ENCODE results near the gene NR2F1-AS1.

The NR2F1-AS1 gene

DNA sequence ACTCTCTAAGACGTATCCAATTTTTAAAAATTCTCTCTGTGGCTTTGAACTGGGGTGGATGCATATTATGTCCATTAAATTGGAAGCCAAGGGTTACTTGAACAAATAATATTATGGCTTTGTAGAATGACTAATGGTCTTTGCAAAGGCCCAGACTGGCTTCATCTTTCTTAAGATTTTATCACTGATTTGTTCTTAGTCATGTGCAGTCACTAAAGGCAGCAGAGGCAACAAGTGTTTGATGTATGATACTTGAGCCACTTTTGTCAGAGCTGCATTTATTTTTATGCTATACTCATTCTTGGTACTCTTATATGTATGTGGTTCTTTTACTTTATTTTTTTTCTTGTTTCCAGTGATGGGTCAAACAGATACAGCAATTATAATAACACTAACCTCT is 152.2 kb downstream of the NR2F1-AS1 start:
- Mint-ChIP-seq H3K4me3 (no peak overlapping the region), H3K27me3 (peaks cover 15% of the 10 kb centered on the region), H3K36me3 (ENCODE audit: low read depth) (no peaks in the 10 kb centered on the region), H3K27ac (no peak overlapping the region), H3K4me1 (ENCODE audit: low read depth) (no peaks in the 10 kb centered on the region), H3K9me3 (no peaks in the 10 kb centered on the region)
- no peak for DNase-seq

DNA sequence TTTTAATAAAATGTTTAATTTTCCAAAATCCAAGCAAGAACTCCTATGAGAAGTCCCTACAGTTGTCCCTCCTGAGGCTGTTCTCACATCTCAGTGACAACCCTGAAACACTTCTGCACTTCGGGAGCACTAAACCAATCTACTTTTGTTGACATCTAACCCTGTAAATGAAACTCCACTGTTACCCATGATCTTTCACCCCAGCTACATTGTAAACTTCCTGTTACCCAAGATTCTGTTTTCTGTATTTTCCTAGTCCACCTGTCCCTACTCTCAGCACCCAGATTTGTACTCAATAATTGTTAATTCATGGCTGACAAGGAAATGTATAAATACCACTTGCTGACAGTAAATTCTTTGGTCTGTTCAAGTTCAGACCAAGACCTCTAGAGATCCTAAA is 153.7 kb downstream of the NR2F1-AS1 start:
- Mint-ChIP-seq H3K4me3 (no peak overlapping the region), H3K27ac (no peak overlapping the region), H3K9me3 (no peaks in the 10 kb centered on the region)

DNA sequence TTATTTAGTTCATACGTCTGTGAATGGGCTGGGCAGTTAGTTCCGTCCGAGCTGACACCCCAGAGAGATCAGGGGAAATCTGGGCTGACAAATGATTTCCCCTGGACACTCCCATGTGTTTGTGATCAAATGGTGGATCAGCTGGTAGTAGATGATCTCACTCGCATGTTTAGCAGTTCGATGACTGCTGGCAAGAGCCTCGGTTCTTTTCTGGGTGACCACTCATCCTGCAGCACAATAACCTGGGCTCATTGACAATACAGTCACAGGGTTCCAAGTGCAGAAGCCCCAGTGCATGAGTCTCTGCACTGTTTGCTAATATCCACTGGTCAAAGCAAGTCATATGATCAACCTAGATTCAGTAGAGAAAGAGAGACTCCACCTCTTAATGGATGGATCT is 155.9 kb downstream of the NR2F1-AS1 start:
- DNase-seq, result no peak
- Mint-ChIP-seq H3K27ac (no peak overlapping the region), H3K4me1 (ENCODE audit: low read depth) (no peaks in the 10 kb centered on the region), H3K4me3 (no peak overlapping the region), H3K36me3 (ENCODE audit: low read depth) (no peaks in the 10 kb centered on the region), H3K9me3 (no peaks in the 10 kb centered on the region), H3K27me3 (peaks cover 10% of the 10 kb centered on the region)

More for the DNA sequence above, 153.7 kb downstream of the NR2F1-AS1 start:
- H3K27me3 Mint-ChIP-seq, result peaks cover 12% of the 10 kb centered on the region
- no peaks in the 10 kb centered on the region for H3K4me1 Mint-ChIP-seq (ENCODE audit: low read depth)
- no peaks in the 10 kb centered on the region for H3K36me3 Mint-ChIP-seq (ENCODE audit: low read depth)
- no peak for DNase-seq

DNA sequence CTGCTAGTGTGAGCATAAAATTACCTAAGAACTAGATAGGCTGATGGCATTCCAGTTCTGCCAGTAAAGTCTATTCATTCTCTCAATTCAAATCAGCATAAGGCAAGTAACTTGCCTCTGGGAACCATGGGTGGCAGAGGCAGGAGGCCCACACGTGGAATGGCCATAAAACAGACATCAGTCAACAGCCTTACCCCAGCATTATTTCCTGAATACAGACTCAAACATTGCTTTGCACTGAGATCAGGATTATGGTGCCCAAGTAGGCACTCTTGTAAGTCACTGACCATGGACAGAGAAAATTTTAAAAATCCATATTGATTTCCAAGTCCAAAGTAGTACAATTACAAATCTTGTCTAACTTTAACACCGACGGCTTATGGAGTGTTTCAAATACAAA is 157.7 kb downstream of the NR2F1-AS1 start:
- Mint-ChIP-seq H3K9me3 (no peaks in the 10 kb centered on the region), H3K27me3 (peaks cover 8% of the 10 kb centered on the region), H3K4me1 (ENCODE audit: low read depth) (no peaks in the 10 kb centered on the region), H3K36me3 (ENCODE audit: low read depth) (no peaks in the 10 kb centered on the region), H3K4me3 (no peak overlapping the region), H3K27ac (no peak overlapping the region)
- no peak for DNase-seq

DNA sequence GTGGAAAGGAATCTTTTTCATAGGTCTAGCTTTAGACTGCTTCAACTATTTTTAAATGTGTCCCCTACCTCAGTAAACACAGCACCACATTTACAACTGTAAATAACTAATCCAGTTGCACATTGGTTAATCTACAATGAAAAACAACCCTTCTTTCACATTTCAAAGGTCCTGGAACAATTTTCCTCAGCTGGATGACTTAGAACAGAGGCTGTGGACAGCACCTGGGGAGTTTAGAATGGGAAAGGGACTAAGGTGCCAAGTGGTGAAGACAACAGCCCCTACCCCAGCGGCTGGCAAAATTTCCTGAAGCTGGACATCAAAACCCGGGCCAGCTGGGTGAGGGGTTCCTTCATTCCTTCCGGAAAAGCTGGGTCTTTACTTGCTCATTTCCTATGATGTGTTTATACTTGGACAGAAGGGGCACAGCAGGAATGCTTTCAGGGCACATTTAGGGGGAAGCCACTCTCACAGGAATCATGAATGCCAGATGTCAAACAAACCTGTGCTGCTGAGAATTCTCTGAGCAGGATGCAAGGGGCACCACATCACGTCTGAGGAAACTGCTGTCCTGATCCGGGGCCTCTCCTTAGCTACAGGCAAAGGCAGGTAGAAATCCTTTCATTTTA is 158.3 kb downstream of the NR2F1-AS1 start:
- Mint-ChIP-seq H3K4me3 (no peak overlapping the region), H3K9me3 (no peaks in the 10 kb centered on the region), H3K27ac (no peak overlapping the region), H3K4me1 (ENCODE audit: low read depth) (no peaks in the 10 kb centered on the region), H3K36me3 (ENCODE audit: low read depth) (no peaks in the 10 kb centered on the region), H3K27me3 (peaks cover 8% of the 10 kb centered on the region)
- no peak for DNase-seq

DNA sequence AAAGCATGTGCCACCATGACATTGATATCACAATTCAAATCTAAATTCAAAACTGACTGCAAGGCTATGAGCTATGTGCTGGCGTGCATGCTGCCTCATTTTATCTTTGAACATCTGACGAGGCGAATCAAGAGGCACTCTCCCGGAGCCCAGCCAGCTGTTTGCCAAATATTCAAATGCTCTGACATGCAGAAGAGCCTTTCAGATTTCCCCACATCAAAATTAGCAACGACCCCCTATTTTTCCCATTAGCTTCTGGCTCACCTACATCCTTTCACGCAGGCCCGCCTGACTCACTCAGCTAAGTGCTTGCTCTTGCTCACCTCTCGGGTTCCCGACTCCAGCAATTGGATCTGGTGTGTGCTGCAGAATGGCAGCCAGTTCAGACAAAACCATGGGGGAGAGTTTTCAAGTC is 159.0 kb downstream of the NR2F1-AS1 start:
- H3K36me3 Mint-ChIP-seq (ENCODE audit: low read depth), result no peaks in the 10 kb centered on the region

DNA sequence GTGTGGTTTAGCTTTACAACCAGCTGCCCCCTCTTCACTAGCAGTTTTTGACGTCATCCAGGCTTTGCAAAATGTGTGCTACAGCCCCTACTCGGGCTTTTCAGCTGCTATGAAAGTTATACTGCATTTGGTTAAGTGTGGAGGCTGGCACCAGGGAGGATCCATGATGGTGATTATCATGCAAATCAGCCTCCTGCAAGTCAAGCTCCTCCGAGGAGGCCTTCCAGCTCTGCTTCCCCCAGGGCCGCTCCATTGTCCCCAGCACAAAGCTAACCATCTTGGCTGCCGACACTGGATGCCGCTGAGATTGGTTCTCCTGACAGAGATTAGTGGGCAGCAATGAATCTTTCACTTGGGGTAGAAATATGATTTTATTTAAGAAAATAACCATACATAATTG is 159.6 kb downstream of the NR2F1-AS1 start:
- H3K4me3 Mint-ChIP-seq, result no peak overlapping the region
- no peaks in the 10 kb centered on the region for H3K36me3 Mint-ChIP-seq (ENCODE audit: low read depth)
- no peaks in the 10 kb centered on the region for H3K9me3 Mint-ChIP-seq
- no peak for DNase-seq
- no peak overlapping the region for H3K27ac Mint-ChIP-seq
- H3K27me3 Mint-ChIP-seq, result no peaks in the 10 kb centered on the region
- H3K4me1 Mint-ChIP-seq (ENCODE audit: low read depth), result no peaks in the 10 kb centered on the region

More for the DNA sequence above, 159.0 kb downstream of the NR2F1-AS1 start:
- Mint-ChIP-seq H3K27me3 (peaks cover 3% of the 10 kb centered on the region), H3K4me3 (no peak overlapping the region), H3K27ac (no peak overlapping the region), H3K4me1 (ENCODE audit: low read depth) (no peaks in the 10 kb centered on the region), H3K9me3 (no peaks in the 10 kb centered on the region)
- DNase-seq, result no peak

DNA sequence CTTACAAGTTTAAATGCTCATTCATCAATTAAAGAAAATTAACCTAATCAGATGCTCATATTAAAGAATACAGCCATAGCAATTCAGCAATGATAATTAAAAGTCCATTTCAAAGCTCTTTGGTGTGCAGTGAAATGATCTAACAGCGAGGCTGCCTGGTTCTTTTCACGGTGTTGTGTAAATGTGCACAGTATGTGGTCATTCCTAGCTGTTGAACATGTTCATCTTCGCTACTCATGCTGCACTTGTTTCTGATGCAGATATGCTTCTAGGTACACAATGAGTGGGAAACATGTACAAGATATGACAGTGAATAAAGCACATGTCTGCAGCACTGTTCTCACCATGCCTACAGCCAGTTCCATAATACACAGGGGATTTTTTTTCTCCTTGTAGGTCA is 163.5 kb downstream of the NR2F1-AS1 start:
- no peaks in the 10 kb centered on the region for H3K4me1 Mint-ChIP-seq (ENCODE audit: low read depth)
- no peak overlapping the region for H3K27ac Mint-ChIP-seq
- no peaks in the 10 kb centered on the region for H3K9me3 Mint-ChIP-seq
- H3K27me3 Mint-ChIP-seq, result no peaks in the 10 kb centered on the region
- DNase-seq, result no peak
- no peak overlapping the region for H3K4me3 Mint-ChIP-seq
- H3K36me3 Mint-ChIP-seq (ENCODE audit: low read depth), result no peaks in the 10 kb centered on the region

DNA sequence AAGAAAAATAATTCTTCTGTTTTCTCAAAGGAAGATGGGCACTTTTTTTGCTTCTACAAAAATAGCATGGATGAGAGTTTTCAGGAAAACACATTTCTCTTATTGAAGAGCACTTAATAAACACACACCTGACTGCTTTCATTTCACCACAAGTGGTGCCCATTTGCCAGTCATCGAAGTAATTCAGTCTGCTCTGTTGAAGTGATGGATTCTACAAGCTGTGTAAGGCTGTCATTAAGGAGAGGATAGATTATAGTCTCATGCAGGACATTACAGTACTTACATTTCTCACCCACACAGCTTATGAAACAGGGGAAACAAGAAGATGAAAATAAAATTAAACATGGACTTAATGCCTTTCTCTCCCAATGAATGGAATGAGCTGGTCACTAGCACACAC is 165.2 kb downstream of the NR2F1-AS1 start:
- no peaks in the 10 kb centered on the region for H3K36me3 Mint-ChIP-seq (ENCODE audit: low read depth)
- no peaks in the 10 kb centered on the region for H3K9me3 Mint-ChIP-seq
- H3K27ac Mint-ChIP-seq, result no peak overlapping the region
- no peaks in the 10 kb centered on the region for H3K4me1 Mint-ChIP-seq (ENCODE audit: low read depth)
- no peak for DNase-seq
- H3K27me3 Mint-ChIP-seq, result no peaks in the 10 kb centered on the region
- H3K4me3 Mint-ChIP-seq, result no peak overlapping the region

DNA sequence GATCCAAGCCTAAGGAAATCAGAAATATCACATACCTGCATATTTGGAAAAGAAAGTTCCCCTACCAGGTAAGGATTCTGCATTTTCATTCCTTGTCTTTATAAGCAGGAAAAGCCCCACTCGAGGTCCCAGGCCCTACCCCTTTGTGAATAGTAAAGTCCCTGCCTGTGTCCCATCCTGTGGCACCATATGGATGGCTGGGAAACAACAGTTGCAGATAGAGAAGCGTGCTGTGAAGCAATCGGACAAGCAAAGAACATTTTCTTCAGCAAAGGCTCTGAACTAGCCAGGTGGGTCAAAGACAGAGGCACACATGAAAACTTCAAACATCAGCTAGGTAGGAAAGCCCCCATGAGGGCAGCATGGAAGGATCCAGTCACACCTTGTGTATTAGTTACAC is 169.3 kb downstream of the NR2F1-AS1 start:
- Mint-ChIP-seq H3K4me1 (ENCODE audit: low read depth) (no peaks in the 10 kb centered on the region), H3K27me3 (no peaks in the 10 kb centered on the region), H3K9me3 (no peaks in the 10 kb centered on the region), H3K4me3 (no peak overlapping the region), H3K27ac (no peak overlapping the region), H3K36me3 (ENCODE audit: low read depth) (no peaks in the 10 kb centered on the region)
- DNase-seq, result no peak

DNA sequence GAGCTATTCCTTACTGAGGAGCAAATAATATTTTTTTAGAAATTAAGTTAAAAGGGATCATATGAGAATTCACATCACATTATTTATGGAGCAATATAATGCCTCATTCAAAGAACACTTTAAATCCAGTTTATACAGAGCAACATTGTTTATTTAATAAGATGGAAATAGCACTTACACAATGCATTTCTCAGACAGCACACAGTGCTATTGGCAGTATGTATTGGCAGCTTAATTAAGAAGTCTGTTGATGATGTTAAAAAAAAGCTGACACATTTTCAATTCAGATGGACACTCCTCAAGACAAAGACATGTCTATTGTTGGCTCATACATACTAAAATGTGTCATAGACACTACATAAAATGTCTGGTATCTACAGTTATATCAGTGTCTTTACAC is 171.3 kb downstream of the NR2F1-AS1 start:
- H3K27me3 Mint-ChIP-seq, result no peaks in the 10 kb centered on the region
- H3K4me1 Mint-ChIP-seq (ENCODE audit: low read depth), result no peaks in the 10 kb centered on the region
- H3K36me3 Mint-ChIP-seq (ENCODE audit: low read depth), result no peaks in the 10 kb centered on the region
- DNase-seq, result no peak
- H3K4me3 Mint-ChIP-seq, result no peak overlapping the region
- no peaks in the 10 kb centered on the region for H3K9me3 Mint-ChIP-seq
- no peak overlapping the region for H3K27ac Mint-ChIP-seq

DNA sequence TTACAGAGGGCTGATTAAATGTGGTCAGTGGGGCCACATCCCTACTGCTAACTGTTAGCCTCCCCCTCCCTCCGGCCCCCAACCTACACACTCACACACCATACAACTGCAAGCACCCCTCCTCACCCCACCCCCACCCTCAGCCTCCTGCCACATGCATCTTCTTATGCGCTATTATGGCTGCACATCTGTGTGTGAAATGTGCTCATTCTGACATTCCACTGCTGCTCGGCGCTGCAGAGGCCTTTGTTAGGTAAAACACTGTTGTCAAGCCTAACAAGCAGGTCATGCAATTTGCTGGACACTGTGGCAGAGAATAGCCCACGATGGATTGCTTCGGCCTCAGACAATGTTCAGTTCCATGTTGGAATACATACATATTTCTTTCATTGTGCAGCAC is 173.6 kb downstream of the NR2F1-AS1 start:
- DNase-seq, result no peak
- Mint-ChIP-seq H3K36me3 (ENCODE audit: low read depth) (no peaks in the 10 kb centered on the region), H3K4me1 (ENCODE audit: low read depth) (no peaks in the 10 kb centered on the region), H3K9me3 (no peaks in the 10 kb centered on the region), H3K4me3 (no peak overlapping the region), H3K27me3 (peaks cover 4% of the 10 kb centered on the region), H3K27ac (no peak overlapping the region)

DNA sequence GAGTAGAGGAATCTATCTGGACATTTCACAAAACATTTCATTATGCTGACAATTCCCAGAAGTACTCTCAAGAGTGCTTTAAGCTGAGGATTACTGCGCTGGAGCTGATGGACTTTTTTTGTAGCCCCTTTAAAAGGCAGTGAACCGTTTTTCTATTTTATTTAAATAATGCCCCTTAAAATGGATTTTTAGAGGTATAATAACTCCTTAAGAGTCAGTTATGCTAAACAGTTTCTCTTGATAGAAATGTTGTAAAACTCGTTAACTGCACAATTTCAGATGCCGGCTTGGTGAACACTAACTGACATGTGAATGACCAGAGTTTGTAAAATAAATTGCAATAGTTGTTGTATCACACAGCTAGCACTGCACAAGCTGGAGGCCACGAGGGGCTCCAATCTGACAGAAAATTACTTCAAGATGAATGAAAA is 174.0 kb downstream of the NR2F1-AS1 start:
- Mint-ChIP-seq H3K4me1 (ENCODE audit: low read depth) (no peaks in the 10 kb centered on the region), H3K36me3 (ENCODE audit: low read depth) (no peaks in the 10 kb centered on the region), H3K9me3 (no peaks in the 10 kb centered on the region), H3K4me3 (no peak overlapping the region), H3K27me3 (peaks cover 9% of the 10 kb centered on the region), H3K27ac (no peak overlapping the region)
- no peak for DNase-seq

DNA sequence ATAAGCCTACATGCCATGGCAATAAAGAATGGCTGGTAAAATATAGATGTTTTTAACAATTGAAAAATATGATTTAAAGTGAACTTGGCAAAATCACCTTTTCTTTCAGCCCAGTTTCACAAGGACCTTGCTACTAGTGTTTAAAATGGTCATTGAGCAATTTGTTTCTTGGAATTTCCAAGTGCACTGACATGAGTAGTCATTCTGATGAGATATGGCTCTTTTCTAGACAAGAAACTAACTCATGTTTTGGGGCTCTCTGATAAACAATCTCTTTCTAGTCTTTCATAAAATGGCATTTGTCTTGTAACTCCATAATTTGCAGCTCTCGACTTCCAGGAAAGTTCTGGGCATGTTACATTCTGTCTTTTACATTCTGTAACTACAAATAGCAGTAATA is 176.8 kb downstream of the NR2F1-AS1 start:
- H3K36me3 Mint-ChIP-seq (ENCODE audit: low read depth), result no peaks in the 10 kb centered on the region
- no peak overlapping the region for H3K4me3 Mint-ChIP-seq
- H3K27me3 Mint-ChIP-seq, result peaks cover 9% of the 10 kb centered on the region
- no peaks in the 10 kb centered on the region for H3K4me1 Mint-ChIP-seq (ENCODE audit: low read depth)
- no peak overlapping the region for H3K27ac Mint-ChIP-seq
- no peaks in the 10 kb centered on the region for H3K9me3 Mint-ChIP-seq
- DNase-seq, result no peak

DNA sequence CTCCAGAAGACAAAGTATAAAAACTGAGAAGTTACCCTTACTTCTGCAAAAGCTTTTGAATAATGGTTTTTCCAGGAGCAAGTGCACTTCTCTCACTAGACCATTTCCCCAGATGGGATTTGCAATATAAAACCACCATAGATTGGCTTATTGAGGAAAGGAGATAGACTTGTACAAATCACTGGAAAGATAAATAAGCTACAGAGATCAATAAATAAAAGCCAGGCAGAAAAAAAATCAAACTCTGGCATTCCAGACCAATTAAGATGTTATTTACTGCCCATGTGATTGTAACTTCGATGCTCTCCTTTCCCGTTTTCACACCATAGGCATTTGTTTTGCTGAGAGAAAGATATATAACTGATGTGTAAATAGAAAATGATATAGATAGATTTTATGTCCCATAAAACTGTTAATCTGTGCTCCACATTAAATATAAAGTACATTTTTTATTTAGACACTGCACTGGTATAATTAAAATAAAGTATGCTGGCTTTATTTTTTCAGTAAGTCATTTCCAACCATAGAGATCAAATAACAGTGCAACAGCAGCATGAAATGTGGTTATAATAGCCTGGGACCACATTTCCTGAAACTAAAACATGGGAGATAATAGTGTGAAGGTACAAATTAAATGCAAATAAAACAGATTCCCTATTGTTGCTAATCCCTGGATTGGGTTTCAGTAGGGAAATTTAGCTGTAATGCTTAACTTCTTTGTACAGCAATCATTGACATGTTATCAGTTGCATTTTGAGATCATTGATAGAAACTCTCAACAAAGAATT is 177.7 kb downstream of the NR2F1-AS1 start:
- no peak for DNase-seq
- H3K27me3 Mint-ChIP-seq, result peaks cover 9% of the 10 kb centered on the region
- no peaks in the 10 kb centered on the region for H3K9me3 Mint-ChIP-seq
- H3K4me3 Mint-ChIP-seq, result no peak overlapping the region
- no peaks in the 10 kb centered on the region for H3K4me1 Mint-ChIP-seq (ENCODE audit: low read depth)
- H3K36me3 Mint-ChIP-seq (ENCODE audit: low read depth), result no peaks in the 10 kb centered on the region
- no peak overlapping the region for H3K27ac Mint-ChIP-seq

Measured in activated T-cell treated with anti-CD3 and anti-CD28 coated beads, Interleukin-2, amount 50 U/mL, for 24 hours (primary cell).